BJ (cell line): ENCODE results near the gene CPAMD8. TPM values are rescaled to one million over a fixed set of nuclear protein-coding genes. Genes with fewer than 3 reads are reported as not detected.

ENCODE experiments used
- CTCF ChIA-PET: fragments of 350-600 bp; formaldehyde crosslinking; extraction: SDS; loops from one replicate; lab custom pipeline; 2021; ENCODE audit warnings: antibody characterized with exemption, inconsistent platforms; lab: Yijun Ruan, JAX
- POLR2A ChIA-PET: fragments of 300-600 bp; sonication (Branson Sonifier 250); formaldehyde crosslinking; extraction: SDS; loops from one replicate; lab custom pipeline; 2021; ENCODE audit warnings: antibody characterized with exemption; lab: Charles Lee
- DNase-seq: peaks from one replicate; pipeline ENCODE4 v3.0.0-alpha.2; 2011; ENCODE audit warnings: low read depth
- H3K27me3 ChIP-seq: 2 replicates; pipeline ENCODE4 v1.6.0; 2011; ENCODE audit warnings: low read length; ENCODE audit not compliant: control insufficient read depth, insufficient read depth
- H3K36me3 ChIP-seq: 2 replicates; pipeline ENCODE4 v1.5.1; 2011; ENCODE audit warnings: low read length; ENCODE audit not compliant: control insufficient read depth, insufficient read depth
- H3K4me3 ChIP-seq: 2 replicates; pipeline ENCODE4 v1.5.1; 2011; ENCODE audit warnings: low read depth, mild to moderate bottlenecking, control low read depth, low read length
- CTCF ChIP-seq: IDR thresholded peaks from 2 replicates; pipeline ENCODE4 v1.5.1; 2011; ENCODE audit warnings: low read depth, mild to moderate bottlenecking, control low read depth, inconsistent platforms, low read length, moderate library complexity; ENCODE audit not compliant: insufficient read depth
- polyA plus RNA-seq: library from polyadenylated mRNA; depleted of rRNA; stranded (reverse); fragments of >200 nt; gene quantifications from 2 replicates; pipeline ENCODE4 v1.2.3, GENCODE V29; 2011

The CPAMD8 gene
- polyA plus RNA-seq, 1 experiment: 1.1 TPM

DNA sequence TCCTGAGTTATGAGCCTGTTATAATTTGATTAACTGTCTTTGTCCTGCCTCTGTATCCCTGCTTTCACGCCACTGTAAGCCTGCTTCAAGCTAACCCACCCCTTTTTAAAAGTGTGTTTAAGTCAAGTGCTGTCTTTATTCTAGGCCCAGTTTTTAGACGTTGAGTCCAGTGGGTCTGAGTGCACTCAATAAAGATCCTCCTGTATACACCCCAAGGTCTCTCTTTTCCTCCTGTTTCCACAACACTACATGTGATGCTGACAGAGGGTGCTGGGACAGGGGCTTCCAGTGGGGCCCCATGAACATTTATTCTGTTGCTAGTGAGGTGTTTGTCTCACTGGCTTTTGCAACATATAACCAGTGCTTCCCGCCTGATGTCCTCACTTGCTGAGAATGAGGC is 144.5 kb downstream of the CPAMD8 start:
- CTCF ChIA-PET: no interaction called here
- no peak for TF ChIP-seq CTCF
- DNase-seq: no peak
- Histone ChIP-seq H3K27me3 (no peaks in the 10 kb centered on the region), H3K36me3 (peaks cover 12% of the 10 kb centered on the region), H3K4me3 (no peak overlapping the region)
- POLR2A ChIA-PET: no interaction called here

DNA sequence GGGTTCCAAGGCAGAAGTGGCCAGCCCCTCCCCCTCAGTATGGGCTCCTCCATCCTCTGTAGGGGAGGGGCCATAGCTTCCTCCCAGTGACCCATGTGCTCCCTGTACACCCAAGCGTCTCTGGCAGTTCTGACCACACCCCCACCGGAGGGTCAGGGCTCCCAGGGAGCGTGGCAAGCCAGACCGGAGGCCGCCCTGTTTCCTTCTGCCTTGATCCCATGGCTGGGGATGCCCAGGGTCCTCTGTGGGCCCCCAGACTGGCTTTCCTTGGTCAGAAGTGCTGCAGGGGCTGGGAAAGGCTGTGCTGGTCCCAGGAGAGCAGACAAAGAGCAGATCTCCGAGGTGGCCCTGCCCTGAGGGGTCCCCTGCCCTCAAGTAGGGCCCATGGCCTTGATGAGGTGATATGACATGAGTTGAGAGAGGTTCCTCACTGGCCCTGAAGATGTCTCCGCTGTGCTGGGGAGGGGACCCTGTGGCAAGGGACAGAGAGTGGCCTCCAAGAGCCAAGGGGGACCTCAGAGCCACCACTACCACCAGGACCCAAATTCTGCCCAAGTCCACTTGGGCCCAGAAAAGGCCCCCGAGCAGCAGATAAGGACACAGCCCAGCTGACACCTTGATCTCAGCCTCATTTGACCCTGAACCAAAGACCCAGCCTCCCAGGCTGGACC is 145.6 kb downstream of the CPAMD8 start:
- Histone ChIP-seq H3K36me3 (peaks cover 21% of the 10 kb centered on the region), H3K27me3 (no peaks in the 10 kb centered on the region), H3K4me3 (no peak overlapping the region)
- CTCF ChIA-PET: no interaction called here
- POLR2A ChIA-PET: no interaction called here
- TF ChIP-seq CTCF: no peak
- no peak for DNase-seq

DNA sequence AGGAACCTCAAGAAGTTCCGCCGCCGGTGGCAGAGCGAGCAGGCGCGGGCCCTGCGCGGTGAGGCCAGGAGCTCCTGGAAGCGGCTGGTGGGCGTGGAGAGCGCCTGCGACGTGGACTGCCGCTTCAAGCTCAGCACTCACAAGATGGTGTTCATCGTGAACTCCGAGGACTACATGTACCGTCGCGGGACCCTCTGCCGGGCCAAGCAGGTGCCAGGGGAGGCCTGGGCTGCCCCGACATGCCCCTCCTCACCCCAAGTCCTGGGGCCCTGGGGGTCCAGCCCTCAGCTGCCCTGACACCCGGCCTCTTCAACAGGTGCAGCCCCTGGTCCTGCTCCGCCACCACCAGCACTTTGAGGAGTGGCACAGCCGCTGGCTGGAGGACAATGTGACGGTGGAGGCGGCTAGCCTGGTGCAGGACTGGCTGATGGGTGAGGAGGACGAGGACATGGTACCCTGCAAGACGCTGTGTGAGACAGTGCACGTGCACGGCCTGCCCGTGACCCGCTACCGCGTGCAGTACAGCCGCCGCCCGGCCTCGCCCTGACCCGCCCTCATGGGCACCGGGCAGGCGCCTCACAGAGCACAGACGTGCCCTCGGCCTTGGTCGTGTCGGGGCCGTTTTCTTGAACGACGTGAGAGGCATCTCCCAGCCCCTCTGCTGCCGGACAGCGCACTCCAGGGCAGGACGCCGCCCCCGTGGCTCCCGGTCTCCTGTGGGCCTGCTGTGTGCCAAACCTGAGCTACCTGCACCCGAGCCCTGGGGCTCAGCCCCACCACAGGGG is 148.2 kb downstream of the CPAMD8 start:
- no peaks in the 10 kb centered on the region for H3K27me3 ChIP-seq
- H3K4me3 ChIP-seq: no peak overlapping the region
- H3K36me3 ChIP-seq: peaks cover 27% of the 10 kb centered on the region
- ChIA-PET POLR2A (no interaction called here), CTCF (no interaction called here)
- no peak for TF ChIP-seq CTCF
- no peak for DNase-seq

DNA sequence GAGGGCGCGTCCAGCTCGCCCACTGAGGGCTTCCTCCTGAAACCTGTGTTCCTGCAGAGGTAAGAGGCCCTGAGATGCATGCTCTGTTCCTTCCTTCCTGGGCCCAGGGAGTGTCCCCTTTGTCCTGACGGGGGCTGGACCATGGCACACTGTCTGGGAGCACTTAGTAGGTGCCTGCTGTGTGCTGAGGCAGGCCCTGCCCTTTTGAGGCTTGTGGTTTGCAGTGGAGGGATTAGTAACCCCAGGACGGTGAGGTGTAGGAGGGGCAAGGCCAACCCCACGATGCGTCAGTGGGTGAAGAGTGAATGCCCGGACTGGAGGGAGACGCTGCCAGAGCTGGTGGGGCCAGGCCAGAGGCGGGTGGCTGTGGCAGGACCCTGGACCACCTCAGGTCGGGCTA is 149.0 kb downstream of the CPAMD8 start:
- Histone ChIP-seq H3K4me3 (no peak overlapping the region), H3K36me3 (peaks cover 30% of the 10 kb centered on the region), H3K27me3 (no peaks in the 10 kb centered on the region)
- POLR2A ChIA-PET: no interaction called here
- TF ChIP-seq CTCF: no peak
- CTCF ChIA-PET: no interaction called here
- no peak for DNase-seq

- no peak for TF ChIP-seq CTCF
These were observed 149.7 kb downstream of the CPAMD8 start for GRCh38 chr19:16876904-16877361.

More at GRCh38 chr19:16876904-16877361, 149.7 kb downstream of the CPAMD8 start:
- POLR2A ChIA-PET: no interaction called here
- peaks cover 31% of the 10 kb centered on the region for H3K36me3 ChIP-seq
- H3K4me3 ChIP-seq: no peak overlapping the region
- H3K27me3 ChIP-seq: no peaks in the 10 kb centered on the region
- DNase-seq: no peak
- CTCF ChIA-PET: no interaction called here
